Astrocyte of the spinal cord (primary cell): Measurements from ENCODE around the gene AATF.

Experiments used
- DNase-seq: peaks from one replicate; pipeline ENCODE4 v3.0.0; 2011; ENCODE audit warnings: low read depth, low spot score
- H3K4me3 ChIP-seq: 2 replicates; pipeline ENCODE4 v1.5.1; 2011; ENCODE audit warnings: low read depth, mild to moderate bottlenecking, low read length, moderate library complexity
- CTCF ChIP-seq: IDR thresholded peaks from 2 replicates; pipeline ENCODE4 v1.5.1; 2012; ENCODE audit warnings: low read depth, mild to moderate bottlenecking, low read length, inconsistent platforms
- in situ Hi-C: cut with HindIII; loops from 2 replicates; pipeline ENCODE4 v1.10.0; 2017; ENCODE audit warnings: low sequenced_read_pairs

The AATF gene

GRCh38 chr17:36977568-36977967, 28.8 kb downstream of the AATF start:
- no peak overlapping the region for H3K4me3 ChIP-seq
- DNase-seq, result no peak
- TF ChIP-seq CTCF, result no peak
- in situ Hi-C loops, result no loop called here

GRCh38 chr17:36978810-36979564, 30.2 kb downstream of the AATF start:
- DNase-seq, result no peak
- no peak for TF ChIP-seq CTCF

GRCh38 chr17:36979565-36979941, 30.8 kb downstream of the AATF start:
- in situ Hi-C loops, result no loop called here
- no peak overlapping the region for H3K4me3 ChIP-seq
- no peak for DNase-seq
- TF ChIP-seq CTCF, result no peak

More at GRCh38 chr17:36978810-36979564, 30.2 kb downstream of the AATF start:
- in situ Hi-C loops, result no loop called here
- no peak overlapping the region for H3K4me3 ChIP-seq

GRCh38 chr17:36980280-36980761, 31.6 kb downstream of the AATF start:
- no peak for TF ChIP-seq CTCF

GRCh38 chr17:36983618-36984017, 34.9 kb downstream of the AATF start:
- H3K4me3 ChIP-seq, result no peak overlapping the region
- no peak for DNase-seq
- in situ Hi-C loops, result no loop called here
- no peak for TF ChIP-seq CTCF

More at GRCh38 chr17:36980280-36980761, 31.6 kb downstream of the AATF start:
- in situ Hi-C loops, result no loop called here
- DNase-seq, result peak; percentile 29
- H3K4me3 ChIP-seq, result no peak overlapping the region

- in situ Hi-C loops, result no loop called here
- DNase-seq, result no peak
- no peak overlapping the region for H3K4me3 ChIP-seq
- no peak for TF ChIP-seq CTCF
Observed at GRCh38 chr17:36989173-36989572, 40.4 kb downstream of the AATF start.
